HCT116 (cell line): ENCODE measurements around the gene ADPGK. TPM values are rescaled to one million over a fixed set of nuclear protein-coding genes. Genes with fewer than 3 reads are reported as not detected.

Experiments used
- ATAC-seq: fragments of 200-7000 bp; cut with Tn5 transposase; 2 replicates; pipeline ENCODE4 v1.9.1; 2020; ENCODE audit warnings: mild to moderate bottlenecking, moderate library complexity
- BruUV-seq: library from RNA; stranded (reverse); fragments of 400-500 nt; replicated peaks from 2 replicates; lab custom pipeline; 2021; lab: Mats Ljungman, UMichigan
- CTCF ChIA-PET: fragments of 300-600 bp; sonication (Branson Sonifier 250); formaldehyde crosslinking; loops from one replicate; lab custom pipeline; 2021; ENCODE audit warnings: antibody characterized with exemption; lab: Charles Lee
- POLR2A ChIA-PET: fragments of 300-600, 350-600 bp; sonication (Branson Sonifier 250); formaldehyde crosslinking; loops from one replicate; lab custom pipeline; 2021; ENCODE audit warnings: antibody characterized with exemption; lab: Charles Lee
- RAD21 ChIA-PET, 2 experiments: fragments of 300-600 bp; sonication (Branson Sonifier 250); formaldehyde crosslinking; loops; one replicate each; lab custom pipeline; 2023; ENCODE audit warnings: low total read pairs in 2 of 2; ENCODE audit not compliant: uncharacterized antibody in 2 of 2, unreplicated experiment in 2 of 2, low non-redundant PET in 1 of 2; lab: Charles Lee
- DNase-seq: peaks from one replicate; pipeline ENCODE4 v3.0.0-alpha.2; 2010; ENCODE audit warnings: low read depth, low spot score
- H2AFZ ChIP-seq: fragments of 200-600 bp; shearing (Covaris generic), sonication (generic); 2 replicates; pipeline ENCODE4 v1.6.1; 2017; ENCODE audit warnings: low read depth, mixed run types, mixed read lengths, antibody characterized with exemption, low read length; ENCODE audit not compliant: poor library complexity, severe bottlenecking
- H3K27ac ChIP-seq: 2 replicates; pipeline ENCODE4 v1.5.1; 2012; ENCODE audit warnings: low read depth, low read length
- H3K27me3 ChIP-seq: fragments of 200-600 bp; sonication (generic); 2 replicates; pipeline ENCODE4 v1.6.1; 2016; ENCODE audit warnings: mixed run types, low read length, mixed read lengths; ENCODE audit not compliant: insufficient read depth
- H3K36me3 ChIP-seq, 2 experiments: fragments of 200-500 bp in 1 of 2; fragments of 200-600 bp in 1 of 2; sonication (Bioruptor generic) in 1 of 2; sonication (generic) in 1 of 2; 2 replicates each; pipeline versions ENCODE4 v1.5.1 to v1.6.1; 2014 to 2016; ENCODE audit warnings: low read length in 2 of 2, inconsistent platforms in 1 of 2, mixed read lengths in 1 of 2, mixed run types in 1 of 2; ENCODE audit not compliant: insufficient read depth in 2 of 2, control insufficient read depth in 1 of 2
- H3K4me1 ChIP-seq, 2 experiments: fragments of 200-600 bp in 1 of 2; sonication (generic) in 1 of 2; 2 replicates each; pipeline versions ENCODE4 v1.5.1 to v1.6.1; 2012 to 2017; ENCODE audit warnings: low read length in 2 of 2, inconsistent platforms in 1 of 2, mild to moderate bottlenecking in 1 of 2, mixed read lengths in 1 of 2, mixed run types in 1 of 2, moderate library complexity in 1 of 2; ENCODE audit not compliant: insufficient read depth in 2 of 2, control insufficient read depth in 1 of 2
- H3K4me2 ChIP-seq: fragments of 200-600 bp; sonication (generic); 2 replicates; pipeline ENCODE4 v1.6.1; 2017; ENCODE audit warnings: mixed run types, low read length, mixed read lengths
- H3K4me3 ChIP-seq, 2 experiments: fragments of 200-600 bp in 1 of 2; sonication (generic) in 1 of 2; replicated peaks in 1 of 2; 2 replicates each; pipeline ENCODE4 v1.5.1; 2011 to 2016; ENCODE audit warnings: low read length in 2 of 2, control low read depth in 1 of 2, low read depth in 1 of 2, mild to moderate bottlenecking in 1 of 2, mixed read lengths in 1 of 2, mixed run types in 1 of 2
- H3K79me2 ChIP-seq: fragments of 200-600 bp; sonication (generic); 2 replicates; pipeline ENCODE4 v1.6.1; 2017; ENCODE audit warnings: mild to moderate bottlenecking, mixed run types, low read length, moderate library complexity, mixed read lengths; ENCODE audit not compliant: insufficient read depth
- H3K9ac ChIP-seq: fragments of 200-600 bp; sonication (generic); 2 replicates; pipeline ENCODE4 v1.6.1; 2016; ENCODE audit warnings: low read length, mixed read lengths
- H3K9me2 ChIP-seq: fragments of 200-600 bp; sonication (generic), shearing (Covaris generic); 2 replicates; pipeline ENCODE4 v1.6.1; 2017; ENCODE audit warnings: mixed run types, mild to moderate bottlenecking, moderate library complexity; ENCODE audit not compliant: insufficient read depth
- H3K9me3 ChIP-seq, 2 experiments: fragments of 200-500 bp in 1 of 2; fragments of 200-600 bp in 1 of 2; sonication (Bioruptor generic) in 1 of 2; sonication (generic) in 1 of 2; 2 replicates each; pipeline ENCODE4 v1.6.1; 2014 to 2017; ENCODE audit warnings: low read length in 2 of 2, mixed read lengths in 2 of 2, inconsistent platforms in 1 of 2, low read depth in 1 of 2, mild to moderate bottlenecking in 1 of 2, mixed run types in 1 of 2, moderate library complexity in 1 of 2; ENCODE audit not compliant: control insufficient read depth in 1 of 2, insufficient read depth in 1 of 2
- H4K20me1 ChIP-seq: fragments of 200-600 bp; sonication (generic), shearing (Covaris generic); 2 replicates; pipeline ENCODE4 v1.6.1; 2017; ENCODE audit warnings: mixed run types, mild to moderate bottlenecking, moderate library complexity; ENCODE audit not compliant: insufficient read depth
- EGR1 ChIP-seq: IDR thresholded peaks from 2 replicates; pipeline ENCODE4 v1.6.1; 2012; ENCODE audit warnings: low read depth
- EZH2 ChIP-seq: fragments of 200-600 bp; sonication (generic); IDR thresholded peaks from 2 replicates; pipeline ENCODE4 v1.6.1; 2017; ENCODE audit warnings: antibody characterized with exemption, mixed run types
- FOSL1 ChIP-seq: IDR thresholded peaks from 2 replicates; pipeline ENCODE4 v1.6.1; 2012; ENCODE audit warnings: low read depth
- JUND ChIP-seq: IDR thresholded peaks from 2 replicates; pipeline ENCODE4 v1.6.1; 2012
- POLR2AphosphoS5 ChIP-seq: IDR thresholded peaks from 2 replicates; pipeline ENCODE4 v1.6.1; 2011; ENCODE audit warnings: mild to moderate bottlenecking, low read depth, low read length, moderate library complexity
- REST ChIP-seq: IDR thresholded peaks from 2 replicates; pipeline ENCODE4 v1.6.1; 2012; ENCODE audit warnings: low read depth
- SIN3A ChIP-seq: IDR thresholded peaks from 2 replicates; pipeline ENCODE4 v1.6.1; 2012; ENCODE audit warnings: low read depth
- intact Hi-C: fragments of 100-400 bp; cut with micrococcal nuclease; formaldehyde crosslinking; loops from 2 replicates; pipeline ENCODE4 v1.10.0; 2022
- total RNA-seq: library from RNA; stranded (reverse); gene quantifications from one replicate; pipeline ENCODE4 v1.2.1, GENCODE V29; 2021; ENCODE audit not compliant: unreplicated experiment
- TF ChIP-seq, protein P1 (sequence below): IDR thresholded peaks from 2 replicates; pipeline ENCODE4 v1.6.1; 2012

Gene ADPGK
- total RNA-seq, 1 experiment from 2014 or later: 41.5 TPM

GRCh38 chr15:72824112-72824511 lies 40.6 kb upstream of the ADPGK start:
- ChIA-PET POLR2A (no interaction called here), CTCF (no interaction called here), RAD21 (no interaction called here)
- no peaks in the 10 kb centered on the region for H3K9me2 ChIP-seq
- no peaks in the 10 kb centered on the region for H3K79me2 ChIP-seq
- no peaks in the 10 kb centered on the region for H3K4me1 ChIP-seq
- no peak for DNase-seq
- TF ChIP-seq REST (no peak), EGR1 (no peak), FOSL1 (no peak), POLR2AphosphoS5 (no peak), JUND (no peak), SIN3A (no peak), EZH2 (no peak)
- TF ChIP-seq, protein P1, sequence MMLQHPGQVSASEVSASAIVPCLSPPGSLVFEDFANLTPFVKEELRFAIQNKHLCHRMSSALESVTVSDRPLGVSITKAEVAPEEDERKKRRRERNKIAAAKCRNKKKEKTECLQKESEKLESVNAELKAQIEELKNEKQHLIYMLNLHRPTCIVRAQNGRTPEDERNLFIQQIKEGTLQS: no peak
- no peak overlapping the region for H3K4me2 ChIP-seq
- ATAC-seq: no peak
- no peaks in the 10 kb centered on the region for H3K9me3 ChIP-seq
- no peaks in the 10 kb centered on the region for H3K36me3 ChIP-seq
- H4K20me1 ChIP-seq: no peaks in the 10 kb centered on the region
- H3K9ac ChIP-seq: no peak overlapping the region
- H3K27ac ChIP-seq: no peak overlapping the region
- peaks cover 4% of the 10 kb centered on the region; the same call in 1 of the 2 replicates for H3K27me3 ChIP-seq
- BruUV-seq: no TSS peak
- no peak overlapping the region for H2AFZ ChIP-seq
- intact Hi-C loops: no loop called here
- H3K4me3 ChIP-seq: no peak overlapping the region
